Mesenchymal stem cell (in vitro differentiated cells and primary cell): ENCODE data around the gene PHF1.
A peak's percentile ranks its signal among the peaks of the same experiment; 100 is the strongest.

Source experiments
- DNase-seq: peaks from one replicate; pipeline ENCODE4 v3.0.0-alpha.2; 2013
- H2AFZ ChIP-seq: one replicate; pipeline ENCODE4 v1.6.1; 2013; ENCODE audit warnings: low read depth, mild to moderate bottlenecking, control low read depth, inconsistent platforms, low read length, moderate library complexity
- H2AK5ac ChIP-seq: 2 replicates; pipeline ENCODE4 v1.6.1; 2013; ENCODE audit warnings: low read length, moderate library complexity, mild to moderate bottlenecking, inconsistent platforms; ENCODE audit not compliant: severe bottlenecking
- H2BK120ac ChIP-seq: one replicate; pipeline ENCODE4 v1.6.1; 2013; ENCODE audit warnings: low read depth, mild to moderate bottlenecking, inconsistent platforms, low read length, moderate library complexity
- H2BK12ac ChIP-seq, 2 experiments: one replicate each; pipeline ENCODE4 v1.6.1; 2013; ENCODE audit warnings: inconsistent platforms in 2 of 2, low read length in 2 of 2, mild to moderate bottlenecking in 2 of 2, moderate library complexity in 2 of 2, control low read depth in 1 of 2
- H2BK15ac ChIP-seq: one replicate; pipeline ENCODE4 v1.6.1; 2013; ENCODE audit warnings: mild to moderate bottlenecking, low read depth, inconsistent platforms; ENCODE audit not compliant: poor library complexity, severe bottlenecking
- H2BK5ac ChIP-seq: 2 replicates; pipeline ENCODE4 v1.6.1; 2013; ENCODE audit warnings: low read depth, mild to moderate bottlenecking, low read length, control low read depth, inconsistent platforms; ENCODE audit not compliant: poor library complexity, severe bottlenecking
- H3K14ac ChIP-seq, 2 experiments: one replicate each; pipeline ENCODE4 v1.6.1; 2013; ENCODE audit warnings: inconsistent platforms in 2 of 2, low read length in 2 of 2, control low read depth in 1 of 2, mild to moderate bottlenecking in 1 of 2, moderate library complexity in 1 of 2
- H3K18ac ChIP-seq, 2 experiments: one replicate each; pipeline ENCODE4 v1.6.1; 2013; ENCODE audit warnings: inconsistent platforms in 2 of 2, low read length in 2 of 2, control low read depth in 1 of 2, low read depth in 1 of 2, mild to moderate bottlenecking in 1 of 2
- H3K23ac ChIP-seq, 2 experiments: one replicate each; pipeline ENCODE4 v1.6.1; 2013; ENCODE audit warnings: inconsistent platforms in 2 of 2, low read length in 2 of 2, mild to moderate bottlenecking in 2 of 2, moderate library complexity in 2 of 2, control low read depth in 1 of 2
- H3K27ac ChIP-seq: 2 replicates; pipeline ENCODE4 v1.5.1; 2013; ENCODE audit warnings: mild to moderate bottlenecking, moderate library complexity, low read length, control low read depth, inconsistent platforms; ENCODE audit not compliant: poor library complexity, severe bottlenecking
- H3K27me3 ChIP-seq, 2 experiments: 2 replicates each; pipeline versions ENCODE4 v1.6.1 to v1.7.0; 2013; ENCODE audit warnings: low read length in 2 of 2, mild to moderate bottlenecking in 2 of 2, moderate library complexity in 2 of 2, control low read depth in 1 of 2, inconsistent platforms in 1 of 2; ENCODE audit not compliant: control insufficient read depth in 1 of 2, insufficient read depth in 1 of 2
- H3K36me3 ChIP-seq, 2 experiments: 2 replicates each; pipeline versions ENCODE4 v1.6.1 to v1.7.0; 2013; ENCODE audit warnings: low read length in 2 of 2, control low read depth in 1 of 2, inconsistent platforms in 1 of 2, low read depth in 1 of 2, mild to moderate bottlenecking in 1 of 2; ENCODE audit not compliant: insufficient read depth in 2 of 2, control insufficient read depth in 1 of 2
- H3K4ac ChIP-seq, 2 experiments: one replicate each; pipeline ENCODE4 v1.6.1; 2013; ENCODE audit warnings: inconsistent platforms in 2 of 2, low read length in 2 of 2, mild to moderate bottlenecking in 2 of 2, moderate library complexity in 2 of 2, control low read depth in 1 of 2, low read depth in 1 of 2
- H3K4me1 ChIP-seq: 2 replicates; pipeline ENCODE4 v1.6.1; 2013; ENCODE audit warnings: low read depth, low read length, control low read depth; ENCODE audit not compliant: control insufficient read depth, insufficient read depth
- H3K4me2 ChIP-seq: 2 replicates; pipeline ENCODE4 v1.6.1; 2013; ENCODE audit warnings: low read length, mild to moderate bottlenecking, inconsistent platforms; ENCODE audit not compliant: poor library complexity, severe bottlenecking
- H3K4me3 ChIP-seq, 2 experiments: 2 replicates each; pipeline versions ENCODE4 v1.5.1 to v1.7.0; 2013; ENCODE audit warnings: low read length in 2 of 2, mild to moderate bottlenecking in 2 of 2, control low read depth in 1 of 2, low read depth in 1 of 2; ENCODE audit not compliant: insufficient read depth in 1 of 2
- H3K79me1 ChIP-seq: replicated peaks from 2 replicates; pipeline ENCODE4 v1.6.1; 2013; ENCODE audit warnings: mild to moderate bottlenecking, control low read depth, low read length, inconsistent platforms; ENCODE audit not compliant: poor library complexity, severe bottlenecking
- H3K9ac ChIP-seq: 2 replicates; pipeline ENCODE4 v1.7.0; 2013; ENCODE audit warnings: mild to moderate bottlenecking, low read length, moderate library complexity
- H3K9me3 ChIP-seq: 2 replicates; pipeline ENCODE4 v1.7.0; 2013; ENCODE audit warnings: mild to moderate bottlenecking, low read length; ENCODE audit not compliant: control insufficient read depth
- H4K8ac ChIP-seq: one replicate; pipeline ENCODE4 v1.6.1; 2013; ENCODE audit warnings: inconsistent platforms, mild to moderate bottlenecking, low read length, moderate library complexity
- H4K91ac ChIP-seq: one replicate; pipeline ENCODE4 v1.6.1; 2013; ENCODE audit warnings: mild to moderate bottlenecking, low read length, inconsistent platforms
- WGBS: methylation state at CpG from one replicate; pipeline ENCODE4 v1.1.7; 2013; ENCODE audit warnings: mixed read lengths; 5-methylcytosine and 5-hydroxymethylcytosine counted together

The PHF1 gene

DNA sequence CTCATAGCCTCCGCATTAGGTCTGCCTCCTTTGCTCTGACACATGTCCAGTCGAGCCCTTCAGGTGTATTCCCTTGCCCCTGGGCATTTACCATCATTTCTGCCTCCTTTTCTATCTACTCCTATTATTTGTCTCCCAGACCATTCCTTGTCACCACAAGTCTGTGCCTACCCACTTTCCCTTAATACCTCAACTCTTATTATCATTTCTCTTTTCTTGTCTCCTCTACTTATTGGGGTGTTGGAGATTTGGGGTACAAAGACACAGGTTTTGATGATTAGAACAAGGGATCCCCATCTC is 10.5 kb downstream of the PHF1 start:
- no peak overlapping the region for H2BK120ac ChIP-seq
- peaks cover 15 to 39% of the 10 kb centered on the region in 2 experiments for H3K36me3 ChIP-seq
- no peak overlapping the region for H2AFZ ChIP-seq
- H3K18ac ChIP-seq = no peak overlapping the region
- 96% methylated on average over 2 of the region's 2 CpGs for WGBS
- H3K79me1 ChIP-seq = peaks cover 22% of the 10 kb centered on the region
- H3K4me2 ChIP-seq = no peak overlapping the region
- no peak overlapping the region for H2AK5ac ChIP-seq
- H4K91ac ChIP-seq = no peak overlapping the region
- peaks cover 21% of the 10 kb centered on the region for H3K4me1 ChIP-seq
- H2BK5ac ChIP-seq = no peak overlapping the region
- H3K27ac ChIP-seq = no peak overlapping the region
- no peak for DNase-seq
- no peak overlapping the region for H4K8ac ChIP-seq
- H3K4me3 ChIP-seq = peak overlapping the region in 1 of 2 experiments; percentile 78
- H3K9ac ChIP-seq = no peak overlapping the region
- no peak overlapping the region for H3K4ac ChIP-seq
- no peaks in the 10 kb centered on the region for H3K27me3 ChIP-seq
- no peak overlapping the region for H3K23ac ChIP-seq
- H3K14ac ChIP-seq = no peak overlapping the region
- H3K9me3 ChIP-seq = no peaks in the 10 kb centered on the region
- H2BK12ac ChIP-seq = no peak overlapping the region
- H2BK15ac ChIP-seq = no peak overlapping the region

GRCh38 chr6:33423777-33424176 is 13.0 kb downstream of the PHF1 start:
- H2AK5ac ChIP-seq = no peak overlapping the region
- no peak overlapping the region for H2BK12ac ChIP-seq
- DNase-seq = no peak
- no peak overlapping the region for H2AFZ ChIP-seq
- H2BK15ac ChIP-seq = no peak overlapping the region
- no peak overlapping the region for H4K91ac ChIP-seq
- H3K9ac ChIP-seq = no peak overlapping the region
- no peaks in the 10 kb centered on the region for H3K27me3 ChIP-seq
- no peak overlapping the region for H3K18ac ChIP-seq
- H3K79me1 ChIP-seq = peaks cover 26% of the 10 kb centered on the region
- no peak overlapping the region for H3K4me2 ChIP-seq
- H3K23ac ChIP-seq = no peak overlapping the region
- peaks cover 29% of the 10 kb centered on the region for H3K4me1 ChIP-seq
- 98% methylated on average over 1 of the region's 2 CpGs for WGBS
- H2BK5ac ChIP-seq = no peak overlapping the region
- H4K8ac ChIP-seq = no peak overlapping the region
- H3K14ac ChIP-seq = no peak overlapping the region
- H3K4ac ChIP-seq = no peak overlapping the region
- H3K9me3 ChIP-seq = no peaks in the 10 kb centered on the region
- peaks cover 12 to 32% of the 10 kb centered on the region in 2 experiments for H3K36me3 ChIP-seq
- no peak overlapping the region for H2BK120ac ChIP-seq
- H3K27ac ChIP-seq = no peak overlapping the region
- no peak overlapping the region for H3K4me3 ChIP-seq

DNA sequence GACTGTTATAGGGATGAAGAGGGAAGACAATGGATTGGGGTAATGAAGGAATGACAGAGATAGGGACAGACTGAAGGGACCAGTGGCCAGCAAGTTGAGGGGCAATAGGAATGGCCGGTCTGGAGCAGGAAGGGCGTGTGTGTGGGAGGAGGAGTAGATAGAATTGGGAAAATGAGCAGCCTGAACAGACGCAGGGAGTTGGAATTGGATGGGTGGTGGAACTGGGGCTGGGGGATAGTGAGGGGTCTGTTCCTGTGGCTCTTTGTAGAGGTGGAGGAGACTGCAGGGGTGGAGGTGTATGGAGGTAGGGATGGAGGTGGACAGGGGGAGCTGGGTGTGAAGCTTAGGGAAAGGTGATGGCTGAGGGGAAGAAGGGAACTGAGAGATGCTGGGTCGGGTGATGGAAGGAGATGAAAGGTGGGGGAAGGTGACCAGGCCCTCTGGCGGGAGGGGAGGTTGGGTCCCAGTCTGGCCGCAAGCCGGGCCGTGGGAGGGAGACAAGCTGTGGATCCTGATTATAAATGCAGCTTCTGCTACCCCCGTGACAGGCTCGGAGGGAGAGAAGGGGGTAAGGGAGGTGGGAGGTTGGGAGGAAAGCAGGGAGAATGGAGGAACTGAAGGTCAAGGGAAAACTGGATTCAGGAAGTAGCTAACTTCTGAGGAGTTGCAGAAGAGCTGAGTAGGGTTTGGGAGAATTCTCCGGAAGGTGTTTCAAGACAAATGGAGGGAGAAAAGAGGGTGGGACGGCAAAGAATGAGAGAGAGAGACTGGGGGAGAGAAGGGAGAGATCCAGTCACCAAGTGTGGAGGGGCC is 14.2 kb downstream of the PHF1 start:
- peak overlapping the region in 1 of 2 experiments; percentile 61 for H3K23ac ChIP-seq
- H3K14ac ChIP-seq = peak overlapping the region in 1 of 2 experiments; percentile 87
- H3K4me1 ChIP-seq = peaks cover 32% of the 10 kb centered on the region
- peaks cover 20% of the 10 kb centered on the region for H3K79me1 ChIP-seq
- peak overlapping the region; percentile 52 for H4K91ac ChIP-seq
- H2BK5ac ChIP-seq = no peak overlapping the region
- no peaks in the 10 kb centered on the region for H3K27me3 ChIP-seq
- H2BK15ac ChIP-seq = peak overlapping the region; percentile 87
- 23% methylated on average over 12 of the region's 12 CpGs for WGBS
- peak overlapping the region; percentile 71 for H2AK5ac ChIP-seq
- peak overlapping the region; percentile 87 for H3K9ac ChIP-seq
- H2AFZ ChIP-seq = no peak overlapping the region
- H2BK12ac ChIP-seq = peak overlapping the region in 1 of 2 experiments; percentile 72
- peak overlapping the region; percentile 81 for H3K27ac ChIP-seq
- no peak for DNase-seq
- peaks cover 12 to 34% of the 10 kb centered on the region in 2 experiments for H3K36me3 ChIP-seq
- H3K4ac ChIP-seq = peak overlapping the region; percentile 45 to 70
- H2BK120ac ChIP-seq = no peak overlapping the region
- no peaks in the 10 kb centered on the region for H3K9me3 ChIP-seq
- H3K4me2 ChIP-seq = peak overlapping the region; percentile 78
- peak overlapping the region; percentile 60 to 78 for H3K4me3 ChIP-seq
- peak overlapping the region; percentile 3 to 90 for H3K18ac ChIP-seq
- peak overlapping the region; percentile 59 for H4K8ac ChIP-seq

DNA sequence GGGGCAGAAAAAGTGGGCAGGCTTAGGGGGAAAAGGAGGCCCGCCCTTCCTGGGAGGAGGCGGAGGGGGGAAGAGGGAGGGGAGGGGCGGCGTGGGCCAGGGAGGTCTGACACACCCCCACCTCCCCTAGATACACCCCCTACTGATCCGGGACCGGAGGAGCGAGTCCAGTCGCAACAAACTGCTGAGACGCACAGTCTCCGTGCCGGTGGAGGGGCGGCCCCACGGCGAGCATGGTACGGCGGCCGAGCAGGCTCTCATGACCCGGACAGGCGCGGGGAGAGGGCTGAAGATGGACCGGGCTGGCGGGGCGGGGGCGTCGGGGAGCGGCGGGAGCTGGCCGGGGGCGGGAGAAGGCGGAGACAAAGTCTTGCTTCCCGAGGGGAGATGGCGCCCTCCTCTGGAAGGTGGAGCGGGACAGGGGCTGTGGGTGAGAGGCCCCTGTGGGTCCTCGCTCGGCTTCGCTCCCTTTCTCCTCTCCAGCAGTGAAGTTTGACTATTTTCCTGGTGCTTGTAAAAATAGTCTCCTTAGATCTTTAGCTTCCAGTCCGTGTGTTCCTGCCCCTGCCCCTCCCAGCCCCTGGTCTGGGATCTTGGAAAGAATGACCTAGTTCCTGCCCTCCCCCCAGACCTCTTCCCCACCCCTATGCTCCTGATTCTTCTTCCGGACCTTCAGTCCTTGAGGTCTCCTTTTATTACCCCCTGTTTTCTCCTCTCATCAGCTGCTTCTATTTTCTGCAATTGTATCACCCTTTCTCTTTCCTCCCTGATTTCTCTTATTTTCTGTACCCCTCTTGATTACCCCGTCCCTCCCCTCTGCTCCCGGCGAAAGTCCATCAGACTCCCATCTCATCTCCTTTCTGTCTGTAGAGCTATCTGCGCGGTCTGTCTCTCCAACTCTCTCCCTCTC is 15.1 kb downstream of the PHF1 start:
- peaks cover 38% of the 10 kb centered on the region for H3K4me1 ChIP-seq
- H3K9ac ChIP-seq = peak overlapping the region; percentile 87
- H3K23ac ChIP-seq = no peak overlapping the region
- H2BK5ac ChIP-seq = no peak overlapping the region
- H3K36me3 ChIP-seq = peaks cover 12 to 34% of the 10 kb centered on the region in 2 experiments
- H3K27ac ChIP-seq = peak overlapping the region; percentile 85
- H4K91ac ChIP-seq = peak overlapping the region; percentile 44
- no peaks in the 10 kb centered on the region for H3K9me3 ChIP-seq
- H2BK15ac ChIP-seq = no peak overlapping the region
- H2AFZ ChIP-seq = no peak overlapping the region
- peak; percentile 87 for DNase-seq
- peak overlapping the region; percentile 39 for H4K8ac ChIP-seq
- H3K4me2 ChIP-seq = peak overlapping the region; percentile 78
- peak overlapping the region; percentile 45 to 90 for H3K18ac ChIP-seq
- no peak overlapping the region for H3K14ac ChIP-seq
- no peak overlapping the region for H2BK12ac ChIP-seq
- peaks cover 20% of the 10 kb centered on the region for H3K79me1 ChIP-seq
- H2AK5ac ChIP-seq = no peak overlapping the region
- WGBS = under 1% methylated on average over 25 of the region's 43 CpGs
- peak overlapping the region; percentile 60 to 78 for H3K4me3 ChIP-seq
- H2BK120ac ChIP-seq = no peak overlapping the region
- H3K27me3 ChIP-seq = no peaks in the 10 kb centered on the region
- peak overlapping the region in 1 of 2 experiments; percentile 45 for H3K4ac ChIP-seq
